Nucleus accumbens (tissue), 56 donors: ENCODE measurements around the gene MAP1LC3A.

Source experiments
- DNase-seq, 56 donors: peaks; one replicate each; lab custom pipeline; 2025; lab: John Stamatoyannopoulos, UW

The MAP1LC3A gene

DNA sequence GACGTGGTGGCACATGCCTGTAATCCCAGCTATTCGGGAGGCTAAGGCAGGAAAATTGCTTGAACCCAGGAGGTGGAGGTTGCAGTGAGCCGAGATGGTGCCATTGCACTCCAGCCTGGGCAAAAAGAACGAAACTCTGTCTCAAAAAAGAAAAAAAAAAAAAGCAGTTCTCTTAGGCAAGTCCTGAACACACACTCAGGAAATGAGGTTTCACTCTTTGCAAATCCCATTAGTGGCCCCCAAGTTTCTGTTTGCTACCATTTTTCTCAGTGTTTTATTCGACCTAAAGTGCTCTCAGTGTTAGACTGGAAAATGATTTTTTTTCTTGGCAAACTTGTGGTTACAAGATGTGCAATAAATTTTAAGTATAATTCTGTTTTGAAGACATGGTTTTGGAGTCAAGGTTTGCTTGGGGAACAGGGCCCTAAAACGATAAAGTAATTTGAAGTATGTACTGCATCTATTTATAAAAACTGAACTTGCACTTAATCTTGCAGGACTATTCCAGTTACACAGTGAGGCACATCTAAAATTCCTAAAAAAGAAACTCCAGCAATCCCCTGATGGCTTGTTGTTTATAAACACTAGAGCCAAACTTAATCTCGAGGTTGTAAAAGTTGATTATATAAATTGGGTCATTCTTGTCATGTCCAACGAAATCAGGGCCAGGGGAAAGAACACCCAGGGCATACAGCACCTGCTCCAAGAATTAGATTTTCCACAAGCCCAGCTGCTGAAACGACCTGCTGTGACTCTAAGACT, 42.6 kb downstream of the MAP1LC3A start:
- DNase-seq: no peak

DNA sequence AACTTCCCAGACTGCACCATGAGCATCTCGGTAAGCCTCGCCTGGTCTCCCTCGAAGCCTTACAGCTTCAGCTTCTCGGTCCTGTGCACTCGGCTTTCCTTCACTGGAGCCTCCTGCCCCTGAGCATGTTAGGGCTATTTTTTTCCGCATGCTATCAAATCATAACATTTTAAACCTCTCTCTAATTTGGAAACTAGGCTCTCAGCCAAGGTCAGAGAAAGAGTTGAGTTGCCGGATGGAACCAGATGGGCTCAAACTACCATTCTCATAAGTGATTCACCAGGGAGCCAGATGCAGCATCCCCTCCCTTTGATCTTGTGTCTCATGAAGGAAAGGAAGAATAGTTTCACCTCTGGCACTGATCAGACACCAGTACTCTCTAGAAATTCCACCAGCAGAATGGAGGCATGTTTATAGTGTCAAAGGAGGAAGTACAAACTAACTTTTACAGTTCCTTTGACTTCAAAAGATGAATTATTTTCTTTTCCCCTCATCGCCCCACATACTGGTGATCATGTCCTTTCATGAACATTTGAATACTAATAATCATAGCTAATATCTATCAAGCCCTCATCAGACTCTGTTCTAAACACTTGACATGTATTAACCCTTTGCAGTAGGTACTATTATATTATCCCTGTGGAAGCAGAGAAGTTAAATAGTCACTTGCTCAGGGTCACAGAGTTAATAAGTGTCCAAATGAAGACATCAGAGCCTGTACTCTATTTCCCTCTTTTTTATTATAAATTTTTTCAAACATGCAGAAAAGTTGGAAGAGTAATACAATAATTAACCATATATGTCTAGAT, 46.7 kb downstream of the MAP1LC3A start:
- DNase-seq: no peak

DNA sequence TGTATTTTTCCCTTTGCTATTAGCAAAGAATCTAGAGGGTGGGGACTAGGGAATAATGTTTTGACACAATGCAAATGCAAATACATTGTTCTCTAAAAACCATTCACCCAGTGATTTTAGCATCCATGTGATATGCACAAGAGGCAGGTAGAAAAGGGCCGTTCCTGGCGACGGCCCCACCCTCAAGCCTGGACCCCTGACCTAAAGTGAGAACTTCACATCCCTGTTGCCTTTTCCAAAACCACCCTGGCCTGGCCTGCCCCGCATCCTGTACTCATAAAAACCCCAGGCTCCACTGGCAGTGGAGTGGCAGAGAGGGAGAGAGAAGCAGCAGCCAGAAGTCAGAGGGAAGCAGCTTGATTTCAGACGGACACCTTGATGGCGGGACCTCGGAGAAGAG, 48.5 kb downstream of the MAP1LC3A start:
- DNase-seq: no peak
